Measurements from ENCODE around the gene EIF1.

GRCh38 chr17:41639492-41640473 is 48.9 kb upstream of the EIF1 start:
- TF ChIP-seq CBX8 (IDR thresholded peaks at IDR 0.05), result no peak
- TF ChIP-seq REST (IDR thresholded peaks at IDR 0.05), result no peak
- TF ChIP-seq CHD2 (IDR thresholded peaks at IDR 0.05; ENCODE audit: low read length, partially characterized antibody), result no peak
- TF ChIP-seq POLR2A (IDR thresholded peaks at IDR 0.05; ENCODE audit: low read length), result no peak
- TF ChIP-seq CTCF (IDR thresholded peaks at IDR 0.05), result no peak
